HTERT RPE-1 (cell line): Measurements from ENCODE around the gene MYH4.

ENCODE experiments used
- in situ Hi-C: fragments of 300-500 bp; cut with MboI; formaldehyde crosslinking; loops from 4 replicates; pipeline ENCODE4 v1.14.3; 2020; ENCODE audit warnings: low sequenced_read_pairs

Gene MYH4

DNA sequence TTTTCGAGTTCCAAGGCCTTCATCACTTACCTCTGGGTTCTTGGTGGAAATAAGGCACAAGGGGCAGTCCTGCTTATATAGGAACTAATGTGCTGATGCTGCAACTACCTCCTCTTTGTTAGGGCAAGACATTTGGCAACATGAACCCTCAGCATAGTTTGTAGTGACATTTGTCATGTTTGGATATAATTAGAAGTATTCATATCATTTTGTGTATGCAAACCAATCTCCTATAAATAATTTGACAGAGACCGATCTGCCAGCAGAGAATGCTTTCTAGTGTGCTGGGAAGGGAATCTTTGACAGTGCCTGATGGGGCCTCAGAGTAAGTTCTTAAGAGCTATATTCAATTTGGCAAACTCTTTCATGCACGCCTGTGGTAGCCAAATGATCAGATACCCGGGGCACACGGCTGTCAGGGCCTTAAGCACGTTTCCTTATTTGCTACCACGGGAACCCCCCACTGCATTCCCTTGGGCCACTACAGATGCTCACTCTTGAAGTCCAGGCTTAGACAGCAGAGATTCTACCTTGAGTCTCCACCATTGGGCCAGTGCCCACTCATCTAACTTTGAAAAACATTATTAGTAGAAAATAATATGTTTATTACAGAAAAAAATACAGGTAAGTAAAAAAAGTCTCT is 47.3 kb downstream of the MYH4 start, which contains the start of gene MYH8:
TSS of gene MYH8 (minus strand) at position 51 of the 643 bp plus-strand sequence. CDS start 1,723 bp downstream, outside the sequence.
- in situ Hi-C loops: no loop called here

DNA sequence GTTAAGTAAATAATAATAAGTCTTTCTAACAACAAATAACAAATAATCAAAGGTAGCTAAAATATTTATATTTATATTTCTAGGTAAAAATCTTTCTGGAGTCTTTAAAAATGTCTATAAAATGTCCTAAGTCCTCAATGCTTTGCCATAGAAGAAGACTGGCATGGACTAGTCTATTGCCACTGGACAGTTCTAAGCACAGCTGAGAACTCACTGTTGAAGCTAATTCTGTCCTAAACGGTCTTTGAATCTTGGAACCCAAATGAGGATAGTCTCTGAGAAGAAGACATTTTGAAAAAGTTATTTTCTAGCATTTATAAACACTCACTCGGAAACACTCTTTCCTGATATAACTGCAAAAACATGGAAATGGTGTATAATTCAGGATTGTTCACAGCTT is 48.1 kb downstream of the MYH4 start:
- in situ Hi-C loops: no loop called here

DNA sequence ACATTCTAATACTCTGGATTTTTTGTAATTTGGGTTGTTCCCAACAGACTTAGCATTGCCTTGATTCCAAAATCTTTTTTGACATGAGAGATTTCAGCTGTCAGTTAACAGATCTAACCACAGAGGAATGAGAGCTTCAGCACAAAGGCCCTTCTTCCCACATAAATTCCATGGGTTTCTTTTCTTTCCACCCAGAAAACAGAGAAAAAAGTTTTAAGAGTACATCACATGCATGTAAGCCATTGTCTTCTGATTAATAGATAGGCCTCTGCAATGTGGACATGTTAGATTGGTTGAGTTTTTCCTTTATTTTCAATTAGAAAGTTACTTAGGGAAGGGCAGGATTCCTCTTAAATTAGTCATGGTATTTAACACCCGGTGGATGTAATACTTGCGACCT is 48.5 kb downstream of the MYH4 start:
- in situ Hi-C loops: no loop called here

DNA sequence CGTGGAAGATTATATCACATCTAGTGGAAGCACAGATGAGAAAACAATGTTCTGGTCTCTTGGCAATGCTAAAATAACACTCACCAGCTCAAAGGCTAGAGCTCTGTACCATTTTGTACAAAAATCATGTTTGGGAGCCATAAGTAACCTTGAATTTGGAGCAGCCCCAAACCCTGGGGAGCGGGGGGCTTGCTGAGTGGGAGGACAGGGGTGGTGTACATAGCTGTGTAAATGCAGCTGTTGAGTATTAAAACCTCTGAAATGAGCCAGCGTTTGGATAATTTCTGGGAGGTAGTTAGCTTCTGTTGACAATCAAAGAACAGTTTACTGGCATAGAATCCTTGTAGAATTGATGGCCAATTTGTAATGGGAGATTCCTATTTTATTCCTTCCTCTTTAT is 51.9 kb downstream of the MYH4 start:
- in situ Hi-C loops: no loop called here

DNA sequence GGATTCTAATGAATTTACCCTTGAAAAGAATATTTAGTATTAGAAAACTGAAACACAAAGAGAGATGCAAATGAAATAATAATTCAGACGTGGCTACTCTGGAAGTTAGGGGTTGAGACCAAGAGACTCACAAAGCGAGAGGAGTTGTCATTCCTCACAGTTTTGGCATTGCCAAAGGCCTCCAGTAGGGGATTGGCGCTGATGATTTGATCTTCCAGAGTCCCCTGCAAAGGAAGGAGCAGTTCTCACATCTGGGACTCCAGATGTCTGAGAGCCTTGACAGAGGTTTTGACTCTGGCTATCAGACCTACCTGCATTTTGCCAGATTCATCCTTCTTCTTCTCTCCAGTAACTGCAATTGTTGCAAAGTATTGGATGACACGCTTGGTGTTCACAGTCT is 54.2 kb downstream of the MYH4 start:
- in situ Hi-C loops: no loop called here

DNA sequence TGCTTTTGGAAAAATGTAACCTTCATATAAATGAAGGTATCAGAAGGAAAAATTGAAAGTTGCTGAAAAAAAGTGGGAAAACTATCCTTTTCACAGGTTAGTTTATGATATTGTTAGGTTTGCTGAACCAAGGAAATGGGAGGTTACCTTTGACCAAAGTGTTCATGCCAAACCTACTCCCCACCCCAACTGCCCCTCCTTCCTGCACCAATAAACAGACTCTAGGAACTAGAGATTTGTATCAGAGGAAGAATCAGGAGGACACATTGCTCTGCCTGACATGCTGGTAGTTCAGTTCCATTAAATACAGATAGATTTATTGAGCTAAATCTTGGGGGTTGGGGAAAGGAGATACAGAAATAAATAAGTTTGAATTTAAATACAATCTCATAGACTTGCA is 65.8 kb downstream of the MYH4 start:
- in situ Hi-C loops: no loop called here

DNA sequence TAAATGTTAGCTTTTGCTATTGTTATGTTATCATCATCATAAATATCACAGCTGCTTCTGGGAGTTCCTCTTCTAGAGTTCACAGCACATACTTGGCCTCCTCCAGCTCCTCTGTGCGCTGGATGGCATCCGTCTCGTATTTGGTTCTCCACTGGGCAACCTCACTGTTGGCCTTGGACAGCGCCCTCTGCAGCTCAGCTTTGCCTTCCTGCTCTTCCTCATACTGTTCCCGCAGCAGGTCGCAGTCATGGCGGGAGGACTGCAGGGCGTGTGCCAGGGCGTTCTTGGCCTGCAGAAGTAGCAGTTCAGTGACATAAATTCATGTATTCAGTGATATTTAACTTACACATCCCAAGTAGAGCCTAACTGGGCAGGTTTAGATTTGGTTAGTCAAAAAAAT is 71.0 kb downstream of the MYH4 start:
- in situ Hi-C loops: no loop called here

DNA sequence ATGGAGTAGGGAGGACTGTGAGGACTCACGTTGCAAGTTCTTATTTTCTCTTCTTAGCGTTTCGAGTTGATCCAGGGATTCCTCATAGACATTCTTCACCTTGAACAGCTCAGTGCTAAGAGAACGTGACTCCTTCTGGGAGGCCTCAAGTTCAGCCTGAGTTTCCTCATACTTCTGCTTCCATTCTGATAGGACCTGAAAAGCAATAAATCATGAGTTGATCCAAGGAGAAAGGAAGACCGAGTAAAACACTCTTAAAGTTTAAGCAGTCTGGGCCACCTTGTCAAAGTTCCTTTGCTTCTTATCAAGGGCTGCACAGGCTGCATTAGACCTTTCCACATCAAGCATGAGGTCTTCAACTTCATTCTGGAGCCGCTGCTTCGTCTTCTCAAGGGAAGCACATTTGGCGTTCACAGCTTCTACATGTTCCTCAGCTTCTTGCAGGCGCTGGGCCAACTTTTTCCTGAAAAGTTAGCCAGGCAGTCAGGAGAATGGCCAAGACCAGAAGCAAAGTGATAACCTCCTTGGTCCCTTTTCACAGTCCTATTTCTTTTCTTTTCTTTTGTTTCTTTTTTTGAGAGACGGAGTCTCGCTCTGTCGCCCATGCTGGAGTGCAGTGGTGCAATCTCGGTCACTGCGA is 72.7 kb downstream of the MYH4 start:
- in situ Hi-C loops: no loop called here

DNA sequence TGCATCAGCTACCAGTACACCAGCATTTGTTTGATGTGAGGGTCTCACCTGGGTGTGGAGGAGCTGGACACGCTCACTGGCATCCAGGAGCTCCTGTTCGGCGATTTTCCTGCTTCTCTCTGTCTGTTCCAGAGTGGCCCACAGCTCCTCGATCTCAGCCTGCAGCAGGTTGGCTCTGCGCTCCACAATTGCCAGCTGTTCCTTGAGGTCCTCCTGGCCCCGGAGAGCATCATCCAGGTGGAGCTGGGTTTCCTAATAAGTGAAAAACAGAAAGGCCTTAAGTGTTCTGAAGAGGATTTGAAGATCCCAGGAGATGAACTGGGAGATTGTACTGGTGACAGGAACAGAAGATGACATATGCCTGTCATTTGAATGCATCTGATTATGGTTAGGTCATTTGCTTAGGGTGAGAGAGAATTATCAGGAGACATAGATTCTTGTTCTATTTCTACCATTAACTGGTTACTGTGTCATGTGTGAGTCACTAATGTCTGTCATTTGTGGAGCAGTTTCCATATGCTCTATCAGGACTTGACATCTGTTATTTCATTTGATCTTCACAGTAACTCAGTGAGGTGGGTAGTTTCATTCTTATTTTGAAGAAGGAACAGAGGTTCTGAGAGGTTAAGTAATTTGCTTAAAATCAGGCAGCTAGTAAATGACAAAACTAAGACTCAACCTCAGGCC is 75.0 kb downstream of the MYH4 start:
- in situ Hi-C loops: no loop called here
